Endothelial cell (in vitro differentiated cells): Measurements from ENCODE around the gene CD244. TPM values are rescaled to one million over a fixed set of nuclear protein-coding genes. Genes with fewer than 3 reads are reported as not detected.
"Not testable (repeated sequence)": the region's sequence is repeated elsewhere in the genome, so short reads cannot be mapped to it uniquely, and the experiment has no call there.

Experiments
- DNase-seq: peaks from one replicate; pipeline ENCODE4 v3.0.0; 2021; ENCODE audit warnings: low spot score
- H3K27ac Mint-ChIP-seq: one replicate; pipeline ENCODE4 v1.8.0; 2021; ENCODE audit warnings: mixed read lengths, inconsistent platforms; ENCODE audit not compliant: unreplicated experiment
- H3K27me3 Mint-ChIP-seq: one replicate; pipeline ENCODE4 v1.8.0; 2021; ENCODE audit warnings: mild to moderate bottlenecking, moderate library complexity, mixed read lengths, inconsistent platforms; ENCODE audit not compliant: unreplicated experiment
- H3K36me3 Mint-ChIP-seq: one replicate; pipeline ENCODE4 v1.8.0; 2021; ENCODE audit warnings: mild to moderate bottlenecking, low read depth, mixed read lengths, inconsistent platforms; ENCODE audit not compliant: unreplicated experiment
- H3K4me1 Mint-ChIP-seq: one replicate; pipeline ENCODE4 v1.8.0; 2021; ENCODE audit warnings: mild to moderate bottlenecking, mixed read lengths, inconsistent platforms; ENCODE audit not compliant: unreplicated experiment
- H3K4me3 Mint-ChIP-seq: one replicate; pipeline ENCODE4 v1.8.0; 2021; ENCODE audit warnings: mild to moderate bottlenecking, mixed read lengths, inconsistent platforms; ENCODE audit not compliant: unreplicated experiment
- H3K9me3 Mint-ChIP-seq: one replicate; pipeline ENCODE4 v1.8.0; 2021; ENCODE audit warnings: mixed read lengths, inconsistent platforms; ENCODE audit not compliant: unreplicated experiment
- CTCF ChIP-seq: fragments of 200-600 bp; sonication (generic); IDR thresholded peaks from one replicate; pipeline ENCODE4 v1.5.0; 2021; ENCODE audit warnings: antibody characterized with exemption; ENCODE audit not compliant: unreplicated experiment
- total RNA-seq: library from RNA; stranded (reverse); fragmentation: NEBNext Ultra II Directional; extraction: Animal tissue kit (Norgen Biotek cat#: 25700); gene quantifications from one replicate; pipeline ENCODE4 v1.2.1, GENCODE V29; 2021; ENCODE audit not compliant: unreplicated experiment

CD244 gene
- total RNA-seq, 1 donor from 2014 or later: 0.31 TPM

- no peaks in the 10 kb centered on the region for H3K36me3 Mint-ChIP-seq
- peaks cover 17% of the 10 kb centered on the region for H3K4me1 Mint-ChIP-seq
- peaks cover 17% of the 10 kb centered on the region for H3K27me3 Mint-ChIP-seq
- no peak overlapping the region for H3K27ac Mint-ChIP-seq
- H3K4me3 Mint-ChIP-seq: no peak overlapping the region
- TF ChIP-seq CTCF: no peak
- DNase-seq: no peak
- no peaks in the 10 kb centered on the region for H3K9me3 Mint-ChIP-seq
These were observed 14.5 kb upstream of the CD244 start for GRCh38 chr1:160877221-160877620.

- no peak for TF ChIP-seq CTCF
- Mint-ChIP-seq H3K36me3 (no peaks in the 10 kb centered on the region), H3K4me3 (peak overlapping the region; percentile 15), H3K4me1 (peaks cover 17% of the 10 kb centered on the region), H3K27ac (peak overlapping the region; percentile 30), H3K9me3 (no peaks in the 10 kb centered on the region), H3K27me3 (peaks cover 17% of the 10 kb centered on the region)
- no peak for DNase-seq
These were observed 13.6 kb upstream of the CD244 start for GRCh38 chr1:160876311-160876710.

GRCh38 chr1:160875591-160875990 lies 12.9 kb upstream of the CD244 start:
- H3K36me3 Mint-ChIP-seq, H3K4me3 Mint-ChIP-seq, H3K9me3 Mint-ChIP-seq, DNase-seq: not testable (repeated sequence)
- Mint-ChIP-seq H3K4me1 (peaks cover 17% of the 10 kb centered on the region), H3K27ac (peak overlapping the region; percentile 18), H3K27me3 (peaks cover 16% of the 10 kb centered on the region)

- H3K27ac Mint-ChIP-seq: peak overlapping the region; percentile 7
- H3K4me3 Mint-ChIP-seq: no peak overlapping the region
- no peaks in the 10 kb centered on the region for H3K9me3 Mint-ChIP-seq
- no peaks in the 10 kb centered on the region for H3K36me3 Mint-ChIP-seq
- no peak for DNase-seq
- no peak for TF ChIP-seq CTCF
- H3K27me3 Mint-ChIP-seq: peaks cover 11% of the 10 kb centered on the region
- peaks cover 17% of the 10 kb centered on the region for H3K4me1 Mint-ChIP-seq
These were observed 12.2 kb upstream of the CD244 start for GRCh38 chr1:160874935-160875334.

GRCh38 chr1:160868141-160868540 lies 5.5 kb upstream of the CD244 start:
- Mint-ChIP-seq H3K9me3 (no peaks in the 10 kb centered on the region), H3K36me3 (no peaks in the 10 kb centered on the region), H3K4me1 (peaks cover 11% of the 10 kb centered on the region), H3K27ac (no peak overlapping the region), H3K4me3 (no peak overlapping the region), H3K27me3 (no peaks in the 10 kb centered on the region)
- no peak for TF ChIP-seq CTCF
- no peak for DNase-seq

- not testable (repeated sequence) for H3K9me3 Mint-ChIP-seq, H3K4me3 Mint-ChIP-seq, H3K27ac Mint-ChIP-seq, DNase-seq, H3K36me3 Mint-ChIP-seq, H3K27me3 Mint-ChIP-seq
- H3K4me1 Mint-ChIP-seq: peaks cover 16% of the 10 kb centered on the region
These were observed 5.0 kb upstream of the CD244 start for GRCh38 chr1:160867651-160868050.
